GM12878 (cell line): ENCODE measurements around the gene ZBTB32.

Experiments
- CHD2 ChIP-seq: IDR thresholded peaks from 2 replicates; pipeline ENCODE4 v1.6.1; 2011; ENCODE audit warnings: low read depth, low read length, improper control_type of control experiment, borderline replicate concordance
- MYC ChIP-seq: IDR thresholded peaks from 2 replicates; pipeline ENCODE4 v1.6.1; 2011; ENCODE audit warnings: mild to moderate bottlenecking, low read length, moderate library complexity, inconsistent platforms; ENCODE audit not compliant: insufficient read depth, insufficient replicate concordance, insufficient read length, severe bottlenecking

DNA sequence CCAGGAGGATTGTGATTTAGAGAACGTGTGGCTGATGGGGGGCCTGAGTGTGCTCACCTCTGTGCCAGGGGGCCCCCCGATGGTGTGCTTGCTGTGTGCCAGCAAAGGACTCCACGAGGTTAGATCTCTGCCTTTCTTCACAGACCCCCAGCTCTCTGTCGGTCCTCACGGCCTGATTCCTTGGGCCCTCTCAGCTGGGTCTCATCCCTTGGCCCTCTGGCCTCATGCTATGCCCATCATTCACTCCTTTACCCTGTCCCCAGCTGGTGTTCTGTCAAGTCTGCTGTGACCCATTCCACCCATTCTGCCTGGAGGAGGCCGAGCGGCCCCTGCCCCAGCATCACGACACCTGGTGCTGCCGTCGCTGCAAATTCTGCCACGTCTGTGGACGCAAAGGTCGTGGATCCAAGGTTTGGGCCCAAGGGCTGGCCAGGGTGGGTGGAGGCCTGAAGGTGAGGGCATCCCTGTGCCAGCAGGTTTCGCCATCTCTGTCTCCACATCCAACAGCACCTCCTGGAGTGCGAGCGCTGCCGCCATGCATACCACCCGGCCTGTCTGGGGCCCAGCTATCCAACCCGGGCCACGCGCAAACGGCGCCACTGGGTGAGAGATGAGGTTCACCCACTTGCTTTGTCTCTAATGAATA, 21.0 kb downstream of the ZBTB32 start:
- TF ChIP-seq CHD2 (no peak), MYC (no peak)
